HepG2 (cell line): ENCODE results near the gene DRAP1. TPM values are rescaled to one million over a fixed set of nuclear protein-coding genes. Genes with fewer than 3 reads are reported as not detected.
A peak's percentile ranks its signal among the peaks of the same experiment; 100 is the strongest.

Source experiments
- ATAC-seq: fragments of 200-7000 bp; cut with Tn5 transposase; 3 replicates; pipeline ENCODE4 v1.9.1; 2020; ENCODE audit warnings: mild to moderate bottlenecking, moderate library complexity
- BruUV-seq: library from RNA; stranded (reverse); fragments of 400-500 nt; replicated peaks from 2 replicates; lab custom pipeline; 2021; lab: Mats Ljungman, UMichigan
- CTCF ChIA-PET: fragments of 300-600 bp; formaldehyde crosslinking; extraction: SDS; loops from one replicate; lab custom pipeline; 2021; ENCODE audit warnings: low total read pairs, inconsistent platforms, low intra/inter-chr PET ratio; lab: Yijun Ruan, JAX
- POLR2A ChIA-PET: fragments of 350-600 bp; sonication (Branson Sonifier 250); formaldehyde crosslinking; loops from one replicate; lab custom pipeline; 2020; ENCODE audit warnings: antibody characterized with exemption, inconsistent platforms; lab: Yijun Ruan, JAX
- DNase-seq: peaks from one replicate; pipeline ENCODE4 v3.0.0-alpha.2; 2015; ENCODE audit warnings: low spot score
- FAIRE-seq: peaks from 3 replicates; lab custom pipeline; 2011; peaks lifted over from hg19 to GRCh38; lab: Jason Lieb, UNC
- H2AFZ ChIP-seq: one replicate; pipeline ENCODE4 v1.6.1; 2011; ENCODE audit warnings: low read length, inconsistent platforms
- H3K27ac ChIP-seq: fragments of 300-600 bp; 3 replicates; pipeline ENCODE4 v1.8.0; 2011; ENCODE audit warnings: mixed run types, mild to moderate bottlenecking, mixed read lengths, low read length, inconsistent platforms; ENCODE audit not compliant: insufficient read depth; ENCODE audit errors: extremely low read length
- H3K27me3 ChIP-seq, 2 experiments: fragments of 200-600 bp in 1 of 2; 2 replicates in 1 of 2; 3 replicates in 1 of 2; pipeline versions ENCODE4 v1.6.0 to v1.8.0; 2011; ENCODE audit warnings: low read length in 2 of 2, mild to moderate bottlenecking in 2 of 2, moderate library complexity in 2 of 2, inconsistent platforms in 1 of 2; ENCODE audit not compliant: insufficient read depth in 2 of 2, control insufficient read depth in 1 of 2
- H3K36me3 ChIP-seq, 2 experiments: fragments of 200-600 bp in 1 of 2; replicated peaks in 1 of 2; 2 replicates in 1 of 2; 3 replicates in 1 of 2; pipeline versions ENCODE4 v1.5.1 to v1.8.0; 2011; ENCODE audit warnings: low read length in 2 of 2, inconsistent platforms in 1 of 2; ENCODE audit not compliant: insufficient read depth in 2 of 2, control insufficient read depth in 1 of 2
- H3K4me1 ChIP-seq: 2 replicates; pipeline ENCODE4 v1.5.1; 2012; ENCODE audit warnings: low read length, inconsistent platforms; ENCODE audit not compliant: insufficient read depth
- H3K4me2 ChIP-seq: 2 replicates; pipeline ENCODE4 v1.6.0; 2011; ENCODE audit warnings: low read depth, low read length, inconsistent platforms
- H3K4me3 ChIP-seq, 3 experiments: fragments of 200-600 bp in 1 of 3; sonication (generic), shearing (Covaris generic) in 1 of 3; replicated peaks in 1 of 3; 2 replicates each; pipeline ENCODE4 v1.5.1; 2011 to 2016; ENCODE audit warnings: low read length in 3 of 3, inconsistent platforms in 2 of 3, low read depth in 2 of 3, mild to moderate bottlenecking in 2 of 3, control low read depth in 1 of 3, mixed read lengths in 1 of 3; ENCODE audit not compliant: insufficient read depth in 1 of 3
- H3K79me2 ChIP-seq: one replicate; pipeline ENCODE4 v1.6.1; 2011; ENCODE audit warnings: low read length, inconsistent platforms; ENCODE audit not compliant: insufficient read depth
- H3K9ac ChIP-seq: 2 replicates; pipeline ENCODE4 v1.6.0; 2011; ENCODE audit warnings: mild to moderate bottlenecking, low read depth, low read length, inconsistent platforms; ENCODE audit not compliant: insufficient read depth
- H3K9me3 ChIP-seq: 2 replicates; pipeline ENCODE4 v1.5.1; 2012; ENCODE audit warnings: mild to moderate bottlenecking, low read length
- H4K20me1 ChIP-seq: 2 replicates; pipeline ENCODE4 v1.6.0; 2011; ENCODE audit warnings: inconsistent platforms, mild to moderate bottlenecking, low read length, moderate library complexity; ENCODE audit not compliant: insufficient read depth
- ARNT2 ChIP-seq: sonication (generic); formaldehyde crosslinking; IDR thresholded peaks from 2 replicates; pipeline ENCODE4 v1.8.0; 2022; ENCODE audit warnings: mild to moderate bottlenecking, low read depth, missing genetic modification reagents, moderate library complexity
- CENPBD1 ChIP-seq: sonication (generic); formaldehyde crosslinking; IDR thresholded peaks from 2 replicates; pipeline ENCODE4 v1.8.0; 2022; ENCODE audit warnings: missing genetic modification reagents, low read depth, mild to moderate bottlenecking, borderline replicate concordance
- EP300 ChIP-seq, 3 experiments: sonication (generic) in 1 of 3; formaldehyde crosslinking in 1 of 3; IDR thresholded peaks; 2 replicates each; pipeline versions ENCODE4 v1.5.1 to v1.6.1; 2011 to 2020; ENCODE audit warnings: low read depth in 2 of 3, low read length in 2 of 3, borderline replicate concordance in 1 of 3, improper control_type of control experiment in 1 of 3, mild to moderate bottlenecking in 1 of 3, missing genetic modification reagents in 1 of 3, moderate library complexity in 1 of 3
- KLF13 ChIP-seq: sonication (generic); formaldehyde crosslinking; IDR thresholded peaks from 2 replicates; pipeline ENCODE4 v1.4.0; 2020; ENCODE audit warnings: mild to moderate bottlenecking, missing genetic modification reagents
- NFKB2 ChIP-seq: sonication (generic); formaldehyde crosslinking; IDR thresholded peaks from 2 replicates; pipeline ENCODE4 v1.4.0; 2020; ENCODE audit warnings: missing genetic modification reagents, borderline replicate concordance
- PAX8 ChIP-seq: sonication (generic); formaldehyde crosslinking; IDR thresholded peaks from 2 replicates; pipeline ENCODE4 v1.8.0; 2022; ENCODE audit warnings: mild to moderate bottlenecking, missing genetic modification reagents, borderline replicate concordance
- SAFB2 ChIP-seq: sonication (generic); formaldehyde crosslinking; IDR thresholded peaks from 2 replicates; pipeline ENCODE4 v1.5.1; 2020; ENCODE audit warnings: missing genetic modification reagents, low read depth, mild to moderate bottlenecking, borderline replicate concordance
- YEATS2 ChIP-seq: sonication (generic); formaldehyde crosslinking; IDR thresholded peaks from 2 replicates; pipeline ENCODE4 v1.4.0; 2020; ENCODE audit warnings: missing genetic modification reagents, borderline replicate concordance
- ZFX ChIP-seq: sonication (generic); formaldehyde crosslinking; IDR thresholded peaks from 2 replicates; pipeline ENCODE4 v1.4.0; 2020; ENCODE audit warnings: mild to moderate bottlenecking, low read depth, missing genetic modification reagents, moderate library complexity
- ZFY ChIP-seq: sonication (generic); formaldehyde crosslinking; IDR thresholded peaks from 2 replicates; pipeline ENCODE4 v1.4.0; 2020; ENCODE audit warnings: missing genetic modification reagents
- ZNF354B ChIP-seq: sonication (generic); formaldehyde crosslinking; IDR thresholded peaks from 2 replicates; pipeline ENCODE4 v1.8.0; 2022; ENCODE audit warnings: mild to moderate bottlenecking, missing genetic modification reagents
- ZNF460 ChIP-seq: sonication (generic); formaldehyde crosslinking; IDR thresholded peaks from 2 replicates; pipeline ENCODE4 v1.5.1; 2020; ENCODE audit warnings: missing genetic modification reagents, mild to moderate bottlenecking, borderline replicate concordance
- ZNF484 ChIP-seq: sonication (generic); formaldehyde crosslinking; IDR thresholded peaks from 2 replicates; pipeline ENCODE4 v1.5.1; 2020; ENCODE audit warnings: mild to moderate bottlenecking, low read depth, missing genetic modification reagents, borderline replicate concordance
- ZNF644 ChIP-seq: IDR thresholded peaks from 2 replicates; pipeline ENCODE4 v1.6.1; 2016; ENCODE audit warnings: low read depth
- WGBS: methylation state at CpG from one replicate; pipeline ENCODE4 v1.1.6; 2017; ENCODE audit warnings: low lambda C conversion rate; 5-methylcytosine and 5-hydroxymethylcytosine counted together
- in situ Hi-C: cut with HindIII; loops from 2 replicates; pipeline ENCODE4 v1.10.0; 2017; ENCODE audit warnings: low pct_unique_long_range_greater_than_20kb; ENCODE audit not compliant: extremely low pct_ligation_motif_present
- intact Hi-C: fragments of 100-400 bp; cut with micrococcal nuclease; formaldehyde crosslinking; loops from one replicate; pipeline ENCODE4 v1.10.0; 2022; ENCODE audit not compliant: unreplicated experiment
- polyA plus RNA-seq, 8 experiments: library from polyadenylated mRNA; depleted of rRNA in 3 of 8; stranded (reverse) in 7 of 8; unstranded in 1 of 8; fragments of >200 nt; fragmentation: Illumina TruSeq in 4 of 8; extraction: Trizol in 4 of 8; gene quantifications; 2 replicates each; pipeline versions ENCODE4 v1.2.1 to v1.2.3, GENCODE V29; 2011 to 2016; ENCODE audit warnings: low read depth in 4 of 8, missing spikeins in 1 of 8, mixed read lengths in 1 of 8; ENCODE audit not compliant: insufficient read depth in 1 of 8
- total RNA-seq, 5 experiments: library from RNA; depleted of rRNA; stranded (reverse); fragments of >200 nt; fragmentation: Illumina TruSeq; extraction: Trizol; gene quantifications; 2 replicates each; pipeline ENCODE4 v1.2.3, GENCODE V29; 2016; ENCODE audit warnings: low read depth in 1 of 5
- TF ChIP-seq, protein P1 (sequence below): sonication (generic); formaldehyde crosslinking; conservative IDR thresholded peaks from 2 replicates; pipeline ENCODE4 v1.4.0; 2020; ENCODE audit warnings: missing genetic modification reagents
- TF ChIP-seq, protein P2 (sequence below): sonication (generic); formaldehyde crosslinking; IDR thresholded peaks from 2 replicates; pipeline ENCODE4 v1.5.1; 2020; ENCODE audit warnings: mild to moderate bottlenecking, missing genetic modification reagents, borderline replicate concordance

The DRAP1 gene
- total and polyA plus RNA-seq, 2 of the 13 experiments (the other 11 are each of a cell fraction or from before 2014, with no cell fraction given): 46.8 to 52.3 TPM

GRCh38 chr11:65872586-65873317 is 46.5 kb upstream of the DRAP1 start, which contains the start of gene EFEMP2:
Gene EFEMP2 (minus strand): TSS chr11:65872800. CDS start chr11:65872354, 446 bp downstream.
- Histone ChIP-seq H3K4me1 (peaks cover 32% of the 10 kb centered on the region), H3K9me3 (no peaks in the 10 kb centered on the region), H3K4me2 (peak within 1 kb of the TSS; percentile 78), H2AFZ (no peak within 1 kb of the TSS), H4K20me1 (no peaks in the 10 kb centered on the region), H3K79me2 (no peaks in the 10 kb centered on the region), H3K9ac (peak within 1 kb of the TSS; percentile 69), H3K36me3 (peaks cover 0 to 8% of the 10 kb centered on the region in 2 experiments; a peak in 1 of 5 replicates), H3K27ac (peak within 1 kb of the TSS; percentile 38), H3K27me3 (no peaks in the 10 kb centered on the region; a peak in 1 of 5 replicates), H3K4me3 (peak within 1 kb of the TSS; percentile 58 to 73 (median 63); a peak in 5 of 6 replicates)
- intact Hi-C loops (no loop called here), in situ Hi-C loops (no loop called here)
- POLR2A ChIA-PET: interaction anchor here (1.4 to 8.9 kb wide), 5 partner anchors 13 to 21 kb away, joined by 3 to 81 read pairs (median 6); partner anchors contain the start of genes CCDC85B, CFL1, FIBP and MUS81
- no peak for DNase-seq
- no TSS peak for BruUV-seq
- 69% methylated on average over 44 of the region's 69 CpGs for WGBS
- peak; percentile 4 for ATAC-seq
- FAIRE-seq: no peak
- CTCF ChIA-PET: interaction anchor here (1.2 to 1.4 kb wide), 2 partner anchors 12 to 116 kb away, joined by 3 to 9 read pairs; no protein-coding TSS in a partner anchor
- TF ChIP-seq ZFX (CRISPR knock-in tag) (peak; percentile 44; the same call in 1 of the 2 replicates), ZNF354B (CRISPR knock-in tag) (no peak), ZNF644 (CRISPR knock-in tag) (no peak), ZNF460 (CRISPR knock-in tag) (no peak), ZNF484 (CRISPR knock-in tag) (no peak), ZFY (peak; percentile 47), NFKB2 (no peak), SAFB2 (0 out of 2 replicates have a peak, but pooled peaks have one; percentile 2), EP300 (IDR thresholded peaks at IDR 0.05; ENCODE audit: low read depth in 2 of 2, low read length in 2 of 2) (no peak), EP300 (CRISPR knock-in tag; IDR thresholded peaks at IDR 0.05; ENCODE audit: borderline replicate concordance) (no peak), YEATS2 (no peak), PAX8 (CRISPR knock-in tag) (no peak), KLF13 (CRISPR knock-in tag) (no peak), CENPBD1 (no peak), ARNT2 (CRISPR knock-in tag) (no peak)
- TF ChIP-seq, protein P1, sequence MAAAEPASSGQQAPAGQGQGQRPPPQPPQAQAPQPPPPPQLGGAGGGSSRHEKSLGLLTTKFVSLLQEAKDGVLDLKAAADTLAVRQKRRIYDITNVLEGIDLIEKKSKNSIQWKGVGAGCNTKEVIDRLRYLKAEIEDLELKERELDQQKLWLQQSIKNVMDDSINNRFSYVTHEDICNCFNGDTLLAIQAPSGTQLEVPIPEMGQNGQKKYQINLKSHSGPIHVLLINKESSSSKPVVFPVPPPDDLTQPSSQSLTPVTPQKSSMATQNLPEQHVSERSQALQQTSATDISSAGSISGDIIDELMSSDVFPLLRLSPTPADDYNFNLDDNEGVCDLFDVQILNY (CRISPR knock-in tag): no peak
- TF ChIP-seq, protein P2, sequence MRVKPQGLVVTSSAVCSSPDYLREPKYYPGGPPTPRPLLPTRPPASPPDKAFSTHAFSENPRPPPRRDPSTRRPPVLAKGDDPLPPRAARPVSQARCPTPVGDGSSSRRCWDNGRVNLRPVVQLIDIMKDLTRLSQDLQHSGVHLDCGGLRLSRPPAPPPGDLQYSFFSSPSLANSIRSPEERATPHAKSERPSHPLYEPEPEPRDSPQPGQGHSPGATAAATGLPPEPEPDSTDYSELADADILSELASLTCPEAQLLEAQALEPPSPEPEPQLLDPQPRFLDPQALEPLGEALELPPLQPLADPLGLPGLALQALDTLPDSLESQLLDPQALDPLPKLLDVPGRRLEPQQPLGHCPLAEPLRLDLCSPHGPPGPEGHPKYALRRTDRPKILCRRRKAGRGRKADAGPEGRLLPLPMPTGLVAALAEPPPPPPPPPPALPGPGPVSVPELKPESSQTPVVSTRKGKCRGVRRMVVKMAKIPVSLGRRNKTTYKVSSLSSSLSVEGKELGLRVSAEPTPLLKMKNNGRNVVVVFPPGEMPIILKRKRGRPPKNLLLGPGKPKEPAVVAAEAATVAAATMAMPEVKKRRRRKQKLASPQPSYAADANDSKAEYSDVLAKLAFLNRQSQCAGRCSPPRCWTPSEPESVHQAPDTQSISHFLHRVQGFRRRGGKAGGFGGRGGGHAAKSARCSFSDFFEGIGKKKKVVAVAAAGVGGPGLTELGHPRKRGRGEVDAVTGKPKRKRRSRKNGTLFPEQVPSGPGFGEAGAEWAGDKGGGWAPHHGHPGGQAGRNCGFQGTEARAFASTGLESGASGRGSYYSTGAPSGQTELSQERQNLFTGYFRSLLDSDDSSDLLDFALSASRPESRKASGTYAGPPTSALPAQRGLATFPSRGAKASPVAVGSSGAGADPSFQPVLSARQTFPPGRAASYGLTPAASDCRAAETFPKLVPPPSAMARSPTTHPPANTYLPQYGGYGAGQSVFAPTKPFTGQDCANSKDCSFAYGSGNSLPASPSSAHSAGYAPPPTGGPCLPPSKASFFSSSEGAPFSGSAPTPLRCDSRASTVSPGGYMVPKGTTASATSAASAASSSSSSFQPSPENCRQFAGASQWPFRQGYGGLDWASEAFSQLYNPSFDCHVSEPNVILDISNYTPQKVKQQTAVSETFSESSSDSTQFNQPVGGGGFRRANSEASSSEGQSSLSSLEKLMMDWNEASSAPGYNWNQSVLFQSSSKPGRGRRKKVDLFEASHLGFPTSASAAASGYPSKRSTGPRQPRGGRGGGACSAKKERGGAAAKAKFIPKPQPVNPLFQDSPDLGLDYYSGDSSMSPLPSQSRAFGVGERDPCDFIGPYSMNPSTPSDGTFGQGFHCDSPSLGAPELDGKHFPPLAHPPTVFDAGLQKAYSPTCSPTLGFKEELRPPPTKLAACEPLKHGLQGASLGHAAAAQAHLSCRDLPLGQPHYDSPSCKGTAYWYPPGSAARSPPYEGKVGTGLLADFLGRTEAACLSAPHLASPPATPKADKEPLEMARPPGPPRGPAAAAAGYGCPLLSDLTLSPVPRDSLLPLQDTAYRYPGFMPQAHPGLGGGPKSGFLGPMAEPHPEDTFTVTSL (CRISPR knock-in tag): 0 out of 2 replicates have a peak, but pooled peaks have one; percentile 30
